HG02623 (cell line): ENCODE measurements around the gene CYP4F11.
"Not testable (repeated sequence)": the region's sequence is repeated elsewhere in the genome, so short reads cannot be mapped to it uniquely, and the experiment has no call there.

Experiments
- ATAC-seq: cut with Tn5 transposase; IDR thresholded peaks from one replicate; pipeline ENCODE4 v1.9.1; 2021; ENCODE audit warnings: moderate library complexity; ENCODE audit not compliant: unreplicated experiment

The CYP4F11 gene

GRCh38 chr19:15885919-15886318, 48.4 kb downstream of the CYP4F11 start:
- no peak for ATAC-seq

DNA sequence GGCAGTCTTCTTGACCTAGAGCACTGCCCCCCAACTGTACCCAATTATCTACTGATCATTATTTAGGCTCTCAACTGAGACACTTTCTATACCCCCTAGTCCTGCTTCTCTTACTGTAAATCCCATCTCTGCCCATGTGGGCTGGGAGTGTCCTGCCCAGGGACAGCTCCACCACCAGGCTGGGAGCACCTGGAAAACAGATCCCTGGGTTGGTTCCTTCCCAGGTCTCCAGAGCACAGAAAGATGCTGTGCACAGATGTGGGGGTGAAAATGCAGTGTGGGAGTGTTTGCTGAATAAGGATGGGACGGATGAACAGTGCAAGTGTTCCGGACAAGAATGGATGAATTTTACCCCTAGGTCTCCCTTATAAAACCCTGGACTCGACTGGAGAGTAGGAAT, 49.2 kb downstream of the CYP4F11 start:
- no peak for ATAC-seq

DNA sequence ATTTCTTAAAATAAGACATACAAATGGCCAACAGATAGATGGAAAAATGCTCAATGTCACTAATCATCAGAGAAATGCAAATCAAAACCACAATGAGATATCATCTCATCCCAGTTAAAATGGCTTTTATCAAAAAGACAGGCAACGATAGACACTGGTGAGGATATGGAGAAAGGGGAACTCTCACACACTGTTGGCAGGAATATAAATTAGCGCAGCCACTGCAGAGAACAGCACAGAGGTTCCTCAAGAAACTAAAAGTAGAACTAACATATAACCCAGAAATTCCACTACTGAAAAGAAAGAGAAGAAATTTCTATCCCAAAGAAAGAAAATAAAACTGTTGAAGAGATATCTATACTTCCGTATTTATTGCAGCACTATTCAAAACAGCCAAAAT, 51.0 kb downstream of the CYP4F11 start:
- ATAC-seq, result not testable (repeated sequence)

- no peak for ATAC-seq
These were observed 59.4 kb downstream of the CYP4F11 start for GRCh38 chr19:15874821-15875474.

GRCh38 chr19:15873771-15874170, 60.6 kb downstream of the CYP4F11 start:
- ATAC-seq, result not testable (repeated sequence)

DNA sequence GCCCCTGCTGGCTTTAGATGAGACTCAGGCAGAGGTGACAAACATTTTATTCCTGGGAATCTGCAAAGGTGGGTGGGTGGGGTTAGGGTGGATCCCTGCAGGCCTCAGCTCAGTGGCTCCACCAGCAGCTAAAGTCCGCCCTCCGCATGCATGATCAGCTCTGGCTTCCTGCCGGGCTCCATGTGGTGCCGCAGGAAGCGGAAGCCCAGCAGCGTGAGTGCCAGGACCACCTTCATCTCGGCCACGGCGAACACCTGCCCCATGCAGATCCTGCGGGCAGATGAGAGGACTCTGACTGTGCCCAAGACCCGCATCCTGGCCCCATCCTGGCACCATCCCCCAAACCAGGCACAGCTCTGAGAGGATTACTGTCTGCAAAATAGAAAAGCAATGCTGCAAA, 62.8 kb downstream of the CYP4F11 start:
- no peak for ATAC-seq

GRCh38 chr19:15869873-15870272, 64.5 kb downstream of the CYP4F11 start:
- no peak for ATAC-seq

DNA sequence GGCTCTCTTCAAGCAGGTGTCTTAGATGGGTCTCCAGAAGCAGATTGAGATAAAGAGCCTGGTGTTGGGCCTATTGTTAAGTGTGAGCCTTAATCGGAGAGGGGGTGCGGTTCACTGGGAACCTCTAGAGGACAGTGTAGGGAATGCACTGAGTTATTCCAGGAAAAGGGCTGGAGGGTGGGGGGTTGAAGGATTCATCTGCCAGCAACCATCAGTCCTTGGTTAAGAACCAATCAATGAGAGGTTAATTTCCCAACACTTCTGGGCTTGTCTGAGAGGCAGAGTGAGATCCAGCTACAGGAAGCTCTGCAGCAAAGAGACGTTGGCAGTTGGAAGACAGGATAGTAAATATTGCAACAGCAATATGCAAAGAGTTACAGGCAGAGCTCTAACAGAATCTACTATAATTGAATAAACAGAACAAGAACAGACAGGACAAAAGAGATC, 65.2 kb downstream of the CYP4F11 start:
- no peak for ATAC-seq

GRCh38 chr19:15866636-15867035, 67.7 kb downstream of the CYP4F11 start:
- ATAC-seq, result no peak

DNA sequence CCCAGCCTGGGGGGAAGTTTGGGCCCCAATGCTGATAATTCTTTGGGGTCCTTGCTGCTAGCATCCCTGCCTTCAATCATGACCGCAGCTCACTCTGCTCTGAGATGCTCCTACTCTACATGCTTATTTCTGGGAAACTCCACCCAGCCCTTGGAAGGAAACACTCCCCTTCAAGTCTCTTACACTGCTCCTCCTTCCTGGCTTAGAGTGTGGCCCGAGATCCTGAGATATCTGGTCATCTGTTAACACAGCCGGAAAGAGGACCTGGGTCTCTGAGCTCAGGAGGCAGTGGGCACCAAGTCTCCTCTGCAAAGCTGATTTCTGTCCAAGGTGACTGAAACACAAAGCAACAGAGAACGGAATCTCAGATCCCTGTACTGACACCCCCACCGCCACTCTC, 69.5 kb downstream of the CYP4F11 start:
- ATAC-seq, result no peak

- no peak for ATAC-seq
These were observed 71.1 kb downstream of the CYP4F11 start for GRCh38 chr19:15863272-15863671.

DNA sequence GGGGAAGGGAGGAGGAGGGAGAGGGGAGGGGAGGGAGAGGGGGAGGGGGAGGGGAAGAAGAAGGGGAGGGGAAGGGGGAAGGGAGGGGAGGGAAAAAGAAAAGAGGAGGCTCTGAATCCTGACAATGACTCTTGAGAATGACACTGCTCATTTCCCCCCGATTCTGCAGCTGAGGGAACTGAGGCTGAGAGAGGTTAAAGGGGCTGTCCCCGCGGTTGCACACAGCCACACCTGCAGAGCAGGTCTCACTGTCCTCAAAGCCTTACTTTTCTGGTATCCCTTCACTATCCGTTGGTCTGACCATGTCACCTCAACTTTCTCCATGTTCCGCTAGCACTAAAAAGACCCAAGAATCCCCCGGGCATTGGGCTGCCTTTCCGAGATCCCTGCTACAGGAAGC, 71.9 kb downstream of the CYP4F11 start:
- ATAC-seq, result no peak
